ENCODE data around the gene FRRS1.

- TF ChIP-seq, protein P1, sequence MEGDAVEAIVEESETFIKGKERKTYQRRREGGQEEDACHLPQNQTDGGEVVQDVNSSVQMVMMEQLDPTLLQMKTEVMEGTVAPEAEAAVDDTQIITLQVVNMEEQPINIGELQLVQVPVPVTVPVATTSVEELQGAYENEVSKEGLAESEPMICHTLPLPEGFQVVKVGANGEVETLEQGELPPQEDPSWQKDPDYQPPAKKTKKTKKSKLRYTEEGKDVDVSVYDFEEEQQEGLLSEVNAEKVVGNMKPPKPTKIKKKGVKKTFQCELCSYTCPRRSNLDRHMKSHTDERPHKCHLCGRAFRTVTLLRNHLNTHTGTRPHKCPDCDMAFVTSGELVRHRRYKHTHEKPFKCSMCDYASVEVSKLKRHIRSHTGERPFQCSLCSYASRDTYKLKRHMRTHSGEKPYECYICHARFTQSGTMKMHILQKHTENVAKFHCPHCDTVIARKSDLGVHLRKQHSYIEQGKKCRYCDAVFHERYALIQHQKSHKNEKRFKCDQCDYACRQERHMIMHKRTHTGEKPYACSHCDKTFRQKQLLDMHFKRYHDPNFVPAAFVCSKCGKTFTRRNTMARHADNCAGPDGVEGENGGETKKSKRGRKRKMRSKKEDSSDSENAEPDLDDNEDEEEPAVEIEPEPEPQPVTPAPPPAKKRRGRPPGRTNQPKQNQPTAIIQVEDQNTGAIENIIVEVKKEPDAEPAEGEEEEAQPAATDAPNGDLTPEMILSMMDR (conservative IDR thresholded peaks at IDR 0.05 in 1 of 2, IDR thresholded peaks at IDR 0.05 in 1 of 2; ENCODE audit: low read depth in 1 of 2, low read length in 2 of 2): no peak
- TF ChIP-seq EZH2 (IDR thresholded peaks at IDR 0.05; ENCODE audit: low read length, missing control alignments): no peak
These were observed 12.3 kb downstream of the FRRS1 start for GRCh38 chr1:99754055-99754626.

All from fibroblast of lung (primary cell).